Mesendoderm (in vitro differentiated cells): Measurements from ENCODE around the gene ESRRA. TPM values are rescaled to one million over a fixed set of nuclear protein-coding genes. Genes with fewer than 3 reads are reported as not detected.

Source experiments
- DNase-seq: peaks from one replicate; pipeline ENCODE4 v3.0.0; 2013
- H2AK5ac ChIP-seq: 2 replicates; pipeline ENCODE4 v1.6.1; 2013; ENCODE audit warnings: low read length, inconsistent platforms
- H2BK120ac ChIP-seq: 2 replicates; pipeline ENCODE4 v1.6.1; 2013; ENCODE audit warnings: low read depth, mild to moderate bottlenecking, low read length, moderate library complexity, mixed read lengths
- H2BK15ac ChIP-seq: replicated peaks from 2 replicates; pipeline ENCODE4 v1.6.1; 2013; ENCODE audit warnings: low read depth, mild to moderate bottlenecking, moderate library complexity
- H2BK5ac ChIP-seq: 2 replicates; pipeline ENCODE4 v1.6.1; 2013; ENCODE audit warnings: low read length, inconsistent platforms
- H3K18ac ChIP-seq: 2 replicates; pipeline ENCODE4 v1.6.1; 2013; ENCODE audit warnings: mild to moderate bottlenecking, low read length, mixed read lengths
- H3K23ac ChIP-seq: one replicate; pipeline ENCODE4 v1.6.1; 2013; ENCODE audit warnings: low read length
- H3K27ac ChIP-seq: 2 replicates; pipeline ENCODE4 v1.5.1; 2013; ENCODE audit warnings: low read depth, mild to moderate bottlenecking, inconsistent platforms, low read length, moderate library complexity
- H3K27me3 ChIP-seq: 2 replicates; pipeline ENCODE4 v1.6.1; 2013; ENCODE audit warnings: low read length, control low read depth, mild to moderate bottlenecking, inconsistent platforms; ENCODE audit not compliant: insufficient read depth, poor library complexity
- H3K36me3 ChIP-seq: 2 replicates; pipeline ENCODE4 v1.6.1; 2013; ENCODE audit warnings: low read length, inconsistent platforms; ENCODE audit not compliant: control insufficient read depth, insufficient read depth
- H3K4ac ChIP-seq: one replicate; pipeline ENCODE4 v1.6.1; 2013; ENCODE audit warnings: low read depth, mild to moderate bottlenecking, low read length, moderate library complexity
- H3K4me1 ChIP-seq: 2 replicates; pipeline ENCODE4 v1.6.1; 2013; ENCODE audit warnings: low read depth, low read length, inconsistent platforms; ENCODE audit not compliant: control insufficient read depth
- H3K4me2 ChIP-seq: 2 replicates; pipeline ENCODE4 v1.6.1; 2013; ENCODE audit warnings: low read length
- H3K4me3 ChIP-seq: 2 replicates; pipeline ENCODE4 v1.5.1; 2013; ENCODE audit warnings: mild to moderate bottlenecking, low read length
- H3K56ac ChIP-seq: one replicate; pipeline ENCODE4 v1.6.1; 2013; ENCODE audit warnings: low read length
- H3K79me1 ChIP-seq: 2 replicates; pipeline ENCODE4 v1.6.1; 2013; ENCODE audit warnings: low read length, inconsistent platforms
- H3K79me2 ChIP-seq: 2 replicates; pipeline ENCODE4 v1.6.1; 2013; ENCODE audit warnings: mild to moderate bottlenecking, low read length; ENCODE audit not compliant: control insufficient read depth, insufficient read depth
- H3K9ac ChIP-seq: 2 replicates; pipeline ENCODE4 v1.6.1; 2013; ENCODE audit warnings: low read length, inconsistent platforms
- H4K5ac ChIP-seq: one replicate; pipeline ENCODE4 v1.6.1; 2013; ENCODE audit warnings: low read length
- H4K8ac ChIP-seq: one replicate; pipeline ENCODE4 v1.6.1; 2013; ENCODE audit warnings: low read depth, mild to moderate bottlenecking, control low read depth, low read length, moderate library complexity
- WGBS: extraction: QIAGEN DNeasy Blood & Tissue Kit; methylation state at CpG from one replicate; pipeline ENCODE4 v1.1.7; 2013; ENCODE audit warnings: low lambda C conversion rate, missing lambda C conversion rate; ENCODE audit not compliant: insufficient coverage; ENCODE audit errors: extremely low coverage; 5-methylcytosine and 5-hydroxymethylcytosine counted together
- small RNA-seq: library from polyadenylated mRNA; stranded (forward); fragments of <200 nt; extraction: miRNeasy Mini kit (QIAGEN cat#:217004); gene quantifications from one replicate; pipeline ENCODE3, GENCODE V24; 2013; ENCODE audit not compliant: insufficient read depth

The ESRRA gene

DNA sequence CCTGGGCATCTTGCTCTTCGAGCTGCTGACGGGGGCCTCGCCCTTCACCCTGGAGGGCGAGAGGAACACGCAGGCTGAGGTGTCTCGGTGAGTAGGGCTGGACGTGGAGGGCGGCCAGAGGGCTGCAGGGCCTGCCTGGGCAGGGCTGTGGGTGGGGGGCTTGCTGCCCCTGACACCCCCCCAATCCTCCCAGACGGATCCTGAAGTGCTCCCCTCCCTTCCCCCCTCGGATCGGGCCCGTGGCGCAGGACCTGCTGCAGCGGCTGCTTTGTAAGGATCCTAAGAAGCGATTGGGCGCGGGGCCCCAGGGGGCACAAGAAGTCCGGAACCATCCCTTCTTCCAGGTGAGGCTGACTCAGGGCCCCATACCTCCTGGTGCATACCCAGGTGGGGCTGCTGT, 56.3 kb downstream of the ESRRA start:
- Histone ChIP-seq H4K5ac (no peak overlapping the region), H2AK5ac (no peak overlapping the region), H3K79me1 (peaks cover 4% of the 10 kb centered on the region), H2BK120ac (no peak overlapping the region), H2BK5ac (no peak overlapping the region), H3K79me2 (no peaks in the 10 kb centered on the region), H4K8ac (no peak overlapping the region), H3K56ac (no peak overlapping the region), H3K36me3 (no peaks in the 10 kb centered on the region), H3K4ac (no peak overlapping the region), H3K9ac (no peak overlapping the region), H3K4me1 (peaks cover 8% of the 10 kb centered on the region), H3K18ac (no peak overlapping the region), H3K4me2 (no peak overlapping the region), H3K23ac (no peak overlapping the region), H3K27me3 (no peaks in the 10 kb centered on the region), H2BK15ac (no peak overlapping the region), H3K4me3 (no peak overlapping the region), H3K27ac (no peak overlapping the region)
- DNase-seq = no peak
- no CpG with 5 or more reads among the region's 18 CpGs for WGBS

DNA sequence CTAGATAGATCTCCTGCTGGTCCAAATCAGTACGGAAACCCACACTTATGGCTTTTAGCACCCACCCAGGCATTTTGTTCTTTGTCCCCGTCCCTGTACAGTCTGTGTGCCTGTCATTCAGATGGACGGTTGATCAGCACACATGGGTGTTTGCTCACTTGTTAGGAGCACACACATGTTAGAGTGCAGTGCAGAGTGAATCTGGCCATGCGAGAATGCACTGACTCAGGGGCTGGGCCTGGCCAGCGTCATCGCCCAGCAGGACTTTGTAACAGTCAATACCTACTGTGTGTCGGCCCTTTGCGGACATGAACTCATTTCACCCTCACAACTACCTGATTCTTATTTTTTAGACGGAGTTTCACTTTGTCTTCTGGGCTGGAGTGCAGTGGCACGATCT, 57.0 kb downstream of the ESRRA start:
- Histone ChIP-seq H3K23ac (no peak overlapping the region), H3K9ac (no peak overlapping the region), H3K79me2 (no peaks in the 10 kb centered on the region), H3K4me1 (peaks cover 8% of the 10 kb centered on the region), H4K5ac (no peak overlapping the region), H2BK5ac (no peak overlapping the region), H2AK5ac (no peak overlapping the region), H3K36me3 (no peaks in the 10 kb centered on the region), H2BK120ac (no peak overlapping the region), H3K4ac (no peak overlapping the region), H3K4me2 (no peak overlapping the region), H3K18ac (no peak overlapping the region), H3K56ac (no peak overlapping the region), H3K27me3 (no peaks in the 10 kb centered on the region), H4K8ac (no peak overlapping the region), H3K79me1 (peaks cover 4% of the 10 kb centered on the region), H3K27ac (no peak overlapping the region), H3K4me3 (no peak overlapping the region), H2BK15ac (no peak overlapping the region)
- no CpG with 5 or more reads among the region's 10 CpGs for WGBS
- no peak for DNase-seq

GRCh38 chr11:64364435-64364834, 59.1 kb downstream of the ESRRA start:
- Histone ChIP-seq H3K4me1 (peaks cover 2% of the 10 kb centered on the region), H3K36me3 (no peaks in the 10 kb centered on the region), H3K9ac (no peak overlapping the region), H3K4me3 (no peak overlapping the region), H4K5ac (no peak overlapping the region), H3K23ac (no peak overlapping the region), H2BK15ac (no peak overlapping the region), H3K27ac (no peak overlapping the region), H2BK120ac (no peak overlapping the region), H3K56ac (no peak overlapping the region), H3K4ac (no peak overlapping the region), H3K79me1 (peaks cover 4% of the 10 kb centered on the region), H2AK5ac (no peak overlapping the region), H3K79me2 (no peaks in the 10 kb centered on the region), H2BK5ac (no peak overlapping the region), H3K27me3 (no peaks in the 10 kb centered on the region), H3K4me2 (no peak overlapping the region), H4K8ac (no peak overlapping the region), H3K18ac (no peak overlapping the region)
- DNase-seq = no peak
- WGBS = no CpG with 5 or more reads among the region's 6 CpGs

DNA sequence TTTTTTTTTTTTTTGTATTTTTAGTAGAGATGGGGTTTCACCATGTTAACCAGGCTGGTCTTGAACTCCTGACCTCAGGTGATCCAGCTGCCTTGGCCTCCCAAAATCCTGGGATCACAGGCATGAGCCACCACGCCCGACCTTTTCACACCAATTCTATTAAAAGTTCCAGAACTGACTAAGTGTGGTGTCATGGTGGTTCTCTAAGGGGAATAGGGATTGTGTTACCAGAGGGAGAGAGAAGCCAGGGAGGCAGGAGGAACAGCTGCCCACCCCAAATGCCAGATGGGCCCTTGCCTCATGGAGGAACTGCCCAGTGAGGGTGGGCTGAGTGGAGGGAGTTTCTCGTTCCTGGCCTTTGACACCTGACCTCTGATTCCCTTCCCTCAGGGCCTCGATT, 59.6 kb downstream of the ESRRA start:
- WGBS = no CpG with 5 or more reads among the region's 4 CpGs
- no peak for DNase-seq

More for the DNA sequence above, 59.6 kb downstream of the ESRRA start:
- H3K56ac ChIP-seq = no peak overlapping the region
- no peak overlapping the region for H2BK15ac ChIP-seq
- H3K27me3 ChIP-seq = no peaks in the 10 kb centered on the region
- no peaks in the 10 kb centered on the region for H3K79me2 ChIP-seq
- H3K18ac ChIP-seq = no peak overlapping the region
- H3K36me3 ChIP-seq = no peaks in the 10 kb centered on the region
- H2BK5ac ChIP-seq = no peak overlapping the region
- no peak overlapping the region for H2BK120ac ChIP-seq
- no peaks in the 10 kb centered on the region for H3K4me1 ChIP-seq
- no peak overlapping the region for H3K23ac ChIP-seq
- H2AK5ac ChIP-seq = no peak overlapping the region
- H4K8ac ChIP-seq = no peak overlapping the region
- H3K4me2 ChIP-seq = no peak overlapping the region
- no peak overlapping the region for H3K9ac ChIP-seq
- H3K4me3 ChIP-seq = no peak overlapping the region
- peaks cover 1% of the 10 kb centered on the region for H3K79me1 ChIP-seq
- H3K4ac ChIP-seq = no peak overlapping the region
- H4K5ac ChIP-seq = no peak overlapping the region
- no peak overlapping the region for H3K27ac ChIP-seq

Small RNA genes within 50 kb of the gene (small RNA-seq; reads per million reads assigned to genes)
- gene MIR7155 (1.1 reads per million), gene RF00019 (not detected)
